Astrocyte (in vitro differentiated cells and primary cell): ENCODE measurements around the gene TSSK6. TPM values are rescaled to one million over a fixed set of nuclear protein-coding genes. Genes with fewer than 3 reads are reported as not detected.

Source experiments
- DNase-seq: peaks from one replicate; pipeline ENCODE4 v3.0.0-alpha.2; 2010; ENCODE audit warnings: low read depth
- FAIRE-seq: peaks from 2 replicates; lab custom pipeline; 2011; peaks lifted over from hg19 to GRCh38; lab: Jason Lieb, UNC
- H2AFZ ChIP-seq: 2 replicates; pipeline ENCODE4 v1.6.0; 2012; ENCODE audit warnings: low read depth, low read length, inconsistent platforms
- H3K27ac ChIP-seq: 2 replicates; pipeline ENCODE4 v1.5.1; 2011; ENCODE audit warnings: low read depth, low read length, inconsistent platforms
- H3K27me3 ChIP-seq: 2 replicates; pipeline ENCODE4 v1.6.0; 2011; ENCODE audit warnings: low read length, inconsistent platforms; ENCODE audit not compliant: insufficient read depth
- H3K36me3 ChIP-seq: 2 replicates; pipeline ENCODE4 v1.5.1; 2011; ENCODE audit warnings: low read length, inconsistent platforms; ENCODE audit not compliant: insufficient read depth
- H3K4me1 ChIP-seq: 2 replicates; pipeline ENCODE4 v1.5.1; 2011; ENCODE audit warnings: low read length, inconsistent platforms; ENCODE audit not compliant: insufficient read depth
- H3K4me2 ChIP-seq: 2 replicates; pipeline ENCODE4 v1.6.0; 2012; ENCODE audit warnings: low read length, inconsistent platforms
- H3K4me3 ChIP-seq: 2 replicates; pipeline ENCODE4 v1.5.1; 2011; ENCODE audit warnings: low read depth, mild to moderate bottlenecking, low read length, inconsistent platforms; ENCODE audit not compliant: insufficient read depth
- H3K79me2 ChIP-seq: 2 replicates; pipeline ENCODE4 v1.6.0; 2012; ENCODE audit warnings: mild to moderate bottlenecking, low read length, inconsistent platforms; ENCODE audit not compliant: insufficient read depth
- H3K9ac ChIP-seq: 2 replicates; pipeline ENCODE4 v1.6.0; 2012; ENCODE audit warnings: mild to moderate bottlenecking, low read length, inconsistent platforms
- H3K9me3 ChIP-seq: 2 replicates; pipeline ENCODE4 v1.5.1; 2012; ENCODE audit warnings: low read depth, mild to moderate bottlenecking, low read length, inconsistent platforms; ENCODE audit not compliant: insufficient read depth
- H4K20me1 ChIP-seq: 2 replicates; pipeline ENCODE4 v1.6.0; 2012; ENCODE audit warnings: low read length, inconsistent platforms; ENCODE audit not compliant: insufficient read depth
- H3K27ac Mint-ChIP-seq: one replicate; pipeline ENCODE4 v1.8.0; 2021; ENCODE audit warnings: mild to moderate bottlenecking, mixed read lengths; ENCODE audit not compliant: unreplicated experiment
- H3K27me3 Mint-ChIP-seq: one replicate; pipeline ENCODE4 v1.8.0; 2021; ENCODE audit warnings: low read depth, mixed read lengths; ENCODE audit not compliant: unreplicated experiment
- H3K36me3 Mint-ChIP-seq: one replicate; pipeline ENCODE4 v1.8.0; 2021; ENCODE audit warnings: low read depth, mixed read lengths; ENCODE audit not compliant: unreplicated experiment
- H3K4me1 Mint-ChIP-seq: one replicate; pipeline ENCODE4 v1.8.0; 2021; ENCODE audit warnings: low read depth, mixed read lengths; ENCODE audit not compliant: unreplicated experiment
- H3K4me3 Mint-ChIP-seq: one replicate; pipeline ENCODE4 v1.8.0; 2021; ENCODE audit warnings: mild to moderate bottlenecking, moderate library complexity, mixed read lengths; ENCODE audit not compliant: unreplicated experiment
- H3K9me3 Mint-ChIP-seq: one replicate; pipeline ENCODE4 v1.8.0; 2021; ENCODE audit warnings: mild to moderate bottlenecking, mixed read lengths; ENCODE audit not compliant: unreplicated experiment
- EZH2 ChIP-seq: IDR thresholded peaks from 2 replicates; pipeline ENCODE4 v1.6.1; 2012; ENCODE audit warnings: mild to moderate bottlenecking, low read length, inconsistent platforms; ENCODE audit not compliant: insufficient read depth
- total RNA-seq: library from RNA; stranded (reverse); gene quantifications from 2 replicates; pipeline ENCODE4 v1.2.1, GENCODE V29; 2021
- TF ChIP-seq, protein P1 (sequence below): IDR thresholded peaks from 2 replicates; pipeline ENCODE4 v1.5.1; 2011; ENCODE audit warnings: low read depth, mild to moderate bottlenecking, inconsistent platforms, low read length, moderate library complexity; ENCODE audit not compliant: insufficient read depth

Gene TSSK6
- total RNA-seq, 1 donor from 2014 or later = 1.8 TPM

DNA sequence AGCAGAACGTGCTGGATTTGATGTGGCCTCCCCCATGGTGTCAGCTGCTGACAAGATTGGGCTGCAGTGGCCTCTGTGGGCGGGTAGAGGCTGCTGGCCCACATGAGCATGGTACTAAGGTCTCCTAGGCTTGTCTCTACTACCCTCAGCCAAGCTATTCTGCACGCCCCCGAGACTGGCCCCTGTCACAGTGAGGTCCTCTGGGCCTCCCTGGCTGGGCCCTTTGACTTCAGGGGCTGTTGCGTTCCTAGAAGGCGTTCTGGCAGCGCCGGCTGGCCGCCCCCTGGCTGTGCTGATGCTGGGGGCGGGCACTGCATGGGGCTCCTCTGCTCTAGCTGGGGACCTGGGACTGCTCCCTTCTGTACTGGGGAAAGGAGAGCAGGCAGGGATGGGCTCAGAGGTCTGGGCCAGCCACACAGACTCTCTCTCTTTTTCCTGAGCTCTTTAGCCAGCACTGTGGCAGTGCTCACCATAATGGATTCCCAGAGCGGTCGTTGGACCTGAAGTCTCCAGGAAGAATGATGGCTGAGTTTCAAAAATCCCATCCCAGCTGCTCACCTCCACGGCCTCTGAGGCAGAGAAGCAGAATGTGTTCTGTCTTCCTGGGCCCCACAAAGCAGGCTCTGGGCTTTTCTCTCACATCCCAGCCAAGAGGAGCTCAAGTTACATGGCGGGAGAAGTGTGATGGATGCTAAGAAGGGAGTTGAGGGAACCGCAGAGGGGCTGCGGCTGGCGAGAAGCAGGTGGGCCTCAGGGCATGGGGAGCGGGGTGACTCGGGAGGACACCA is 32.3 kb downstream of the TSSK6 start:
- FAIRE-seq (no peak), DNase-seq (peak; percentile 30)
- H3K4me2 ChIP-seq = no peak overlapping the region
- H3K9me3 ChIP-seq = no peaks in the 10 kb centered on the region
- no peak overlapping the region for H3K9ac ChIP-seq
- no peaks in the 10 kb centered on the region for H3K36me3 ChIP-seq
- H3K4me1 ChIP-seq = peaks cover 24% of the 10 kb centered on the region
- no peak overlapping the region for H3K27ac ChIP-seq
- H3K36me3 Mint-ChIP-seq = peaks cover 14% of the 10 kb centered on the region
- H3K79me2 ChIP-seq = peaks cover 94% of the 10 kb centered on the region
- H3K4me3 Mint-ChIP-seq = no peak overlapping the region
- H3K27me3 ChIP-seq = no peaks in the 10 kb centered on the region
- H3K4me1 Mint-ChIP-seq = peaks cover 31% of the 10 kb centered on the region
- TF ChIP-seq, protein P1, sequence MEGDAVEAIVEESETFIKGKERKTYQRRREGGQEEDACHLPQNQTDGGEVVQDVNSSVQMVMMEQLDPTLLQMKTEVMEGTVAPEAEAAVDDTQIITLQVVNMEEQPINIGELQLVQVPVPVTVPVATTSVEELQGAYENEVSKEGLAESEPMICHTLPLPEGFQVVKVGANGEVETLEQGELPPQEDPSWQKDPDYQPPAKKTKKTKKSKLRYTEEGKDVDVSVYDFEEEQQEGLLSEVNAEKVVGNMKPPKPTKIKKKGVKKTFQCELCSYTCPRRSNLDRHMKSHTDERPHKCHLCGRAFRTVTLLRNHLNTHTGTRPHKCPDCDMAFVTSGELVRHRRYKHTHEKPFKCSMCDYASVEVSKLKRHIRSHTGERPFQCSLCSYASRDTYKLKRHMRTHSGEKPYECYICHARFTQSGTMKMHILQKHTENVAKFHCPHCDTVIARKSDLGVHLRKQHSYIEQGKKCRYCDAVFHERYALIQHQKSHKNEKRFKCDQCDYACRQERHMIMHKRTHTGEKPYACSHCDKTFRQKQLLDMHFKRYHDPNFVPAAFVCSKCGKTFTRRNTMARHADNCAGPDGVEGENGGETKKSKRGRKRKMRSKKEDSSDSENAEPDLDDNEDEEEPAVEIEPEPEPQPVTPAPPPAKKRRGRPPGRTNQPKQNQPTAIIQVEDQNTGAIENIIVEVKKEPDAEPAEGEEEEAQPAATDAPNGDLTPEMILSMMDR = no peak
- no peak for TF ChIP-seq EZH2
- H3K27me3 Mint-ChIP-seq = no peaks in the 10 kb centered on the region
- H3K4me3 ChIP-seq = no peak overlapping the region
- no peak overlapping the region for H3K27ac Mint-ChIP-seq
- H4K20me1 ChIP-seq = peaks cover 58% of the 10 kb centered on the region
- H3K9me3 Mint-ChIP-seq = peaks cover 2% of the 10 kb centered on the region
- no peak overlapping the region for H2AFZ ChIP-seq

DNA sequence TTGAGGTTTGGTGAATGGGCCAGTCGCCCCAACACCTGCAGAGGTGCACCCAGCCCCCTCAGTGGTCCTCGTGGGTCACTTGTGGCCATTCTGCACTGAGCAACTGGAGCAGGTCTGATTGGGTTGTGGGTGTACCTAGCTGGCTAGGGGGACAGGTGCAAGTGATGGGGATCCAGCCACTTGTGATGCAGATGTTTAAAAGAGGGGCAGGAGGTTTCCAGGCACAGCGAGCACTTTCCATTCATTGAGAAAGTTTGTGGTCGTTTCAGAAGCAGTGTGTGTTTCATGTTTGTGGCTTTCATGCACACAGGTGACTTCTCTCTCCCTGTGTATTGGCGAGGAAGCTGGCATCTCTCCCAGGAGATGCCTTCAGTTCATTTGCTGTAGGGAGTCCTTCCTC is 34.7 kb downstream of the TSSK6 start:
- Mint-ChIP-seq H3K36me3 (peaks cover 21% of the 10 kb centered on the region), H3K27me3 (no peaks in the 10 kb centered on the region), H3K4me3 (no peak overlapping the region), H3K9me3 (peaks cover 2% of the 10 kb centered on the region), H3K4me1 (peaks cover 18% of the 10 kb centered on the region), H3K27ac (no peak overlapping the region)
- H3K4me2 ChIP-seq = no peak overlapping the region
- peaks cover 16% of the 10 kb centered on the region for H3K4me1 ChIP-seq
- no peak overlapping the region for H3K27ac ChIP-seq
- H3K9me3 ChIP-seq = no peaks in the 10 kb centered on the region
- H3K79me2 ChIP-seq = peaks cover 95% of the 10 kb centered on the region
- H2AFZ ChIP-seq = no peak overlapping the region
- H3K4me3 ChIP-seq = no peak overlapping the region
- TF ChIP-seq EZH2 = no peak
- TF ChIP-seq, protein P1 = no peak
- H3K27me3 ChIP-seq = no peaks in the 10 kb centered on the region
- H4K20me1 ChIP-seq = peaks cover 78% of the 10 kb centered on the region
- FAIRE-seq (no peak), DNase-seq (no peak)
- H3K9ac ChIP-seq = no peak overlapping the region
- no peaks in the 10 kb centered on the region for H3K36me3 ChIP-seq

DNA sequence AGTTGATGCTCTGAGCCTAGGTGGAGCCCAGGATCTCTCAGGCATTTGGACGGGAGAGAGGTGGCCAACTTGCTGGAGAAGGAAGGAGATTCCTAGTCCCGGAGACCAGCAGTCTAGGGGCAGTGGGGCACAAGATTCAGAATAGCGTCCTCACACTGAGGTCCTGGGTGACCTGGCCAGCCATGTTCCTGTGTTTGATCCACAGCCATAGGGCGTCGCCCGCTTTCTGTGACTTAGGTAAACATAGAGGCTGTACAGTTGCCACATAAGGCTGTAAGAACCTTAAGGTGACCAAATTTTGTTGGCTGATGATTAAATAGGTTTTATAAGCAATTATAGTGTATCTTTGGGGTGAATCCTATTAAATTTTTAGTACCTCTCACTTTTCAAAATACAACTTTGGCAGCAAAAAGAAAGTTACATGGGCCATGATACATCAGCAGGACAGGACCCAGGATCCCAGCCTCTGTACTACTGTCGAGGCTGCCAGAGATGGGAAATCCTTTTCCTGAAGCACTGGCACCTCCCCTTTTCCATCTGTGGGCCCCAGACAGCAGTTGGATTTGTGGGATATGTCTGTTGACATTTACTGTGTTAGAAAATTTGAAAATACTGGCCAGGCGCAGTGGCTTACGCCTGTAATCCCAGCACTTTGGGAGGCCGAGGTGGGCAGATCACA is 37.5 kb downstream of the TSSK6 start:
- H3K4me1 Mint-ChIP-seq = peaks cover 14% of the 10 kb centered on the region
- no peaks in the 10 kb centered on the region for H3K27me3 Mint-ChIP-seq
- Histone ChIP-seq H3K36me3 (no peaks in the 10 kb centered on the region), H3K9ac (no peak overlapping the region), H3K79me2 (peaks cover 100% of the 10 kb centered on the region), H2AFZ (no peak overlapping the region), H3K27ac (no peak overlapping the region), H3K9me3 (no peaks in the 10 kb centered on the region), H4K20me1 (peaks cover 93% of the 10 kb centered on the region), H3K4me3 (no peak overlapping the region), H3K4me1 (peaks cover 10% of the 10 kb centered on the region), H3K4me2 (no peak overlapping the region), H3K27me3 (no peaks in the 10 kb centered on the region)
- H3K36me3 Mint-ChIP-seq = peaks cover 21% of the 10 kb centered on the region
- TF ChIP-seq, protein P1 = no peak
- TF ChIP-seq EZH2 = no peak
- FAIRE-seq = no peak
- no peak overlapping the region for H3K27ac Mint-ChIP-seq
- no peaks in the 10 kb centered on the region for H3K9me3 Mint-ChIP-seq
- H3K4me3 Mint-ChIP-seq = no peak overlapping the region
- no peak for DNase-seq
